ENCODE results near the gene TRABD2B. TPM values are rescaled to one million over a fixed set of nuclear protein-coding genes. Genes with fewer than 3 reads are reported as not detected.

Gene TRABD2B
- total and polyA plus RNA-seq, 2 experiments from 2014 or later: 1.6 to 2.0 TPM

GRCh38 chr1:47841356-47841755 lies 155.8 kb downstream of the TRABD2B start:
- Mint-ChIP-seq H3K4me1 (peaks cover 31% of the 10 kb centered on the region), H3K27ac (no peak overlapping the region), H3K4me3 (no peak overlapping the region), H3K9me3 (no peaks in the 10 kb centered on the region), H3K36me3 (ENCODE audit: low read depth) (no peaks in the 10 kb centered on the region), H3K27me3 (ENCODE audit: insufficient read depth, low read depth, poor library complexity) (peaks cover 14% of the 10 kb centered on the region)
- Histone ChIP-seq H2AFZ (no peak overlapping the region), H3K9me2 (ENCODE audit: insufficient read depth) (no peaks in the 10 kb centered on the region; the same call in 1 of the 2 replicates), H3K27me3 (ENCODE audit: insufficient read depth) (no peaks in the 10 kb centered on the region), H3K27ac (ENCODE audit: low read depth) (no peak overlapping the region), H3K36me3 (ENCODE audit: insufficient read depth) (no peaks in the 10 kb centered on the region), H4K20me1 (replicated peaks; ENCODE audit: insufficient read depth) (no peaks in the 10 kb centered on the region; the same call in 1 of the 2 replicates), H3F3A (replicated peaks; ENCODE audit: low read depth) (no peaks in the 10 kb centered on the region), H3K4me2 (no peak overlapping the region), H3K79me2 (replicated peaks; ENCODE audit: insufficient read depth) (no peaks in the 10 kb centered on the region), H3K4me3 (no peak overlapping the region), H3K4me1 (ENCODE audit: insufficient read depth) (peaks cover 20% of the 10 kb centered on the region)
- TF ChIP-seq ZNF462 (CRISPR knock-in tag; IDR thresholded peaks at IDR 0.05) (no peak), STAT1 (IDR thresholded peaks at IDR 0.05; ENCODE audit: unreplicated experiment) (no peak), NANOG (IDR thresholded peaks at IDR 0.05; ENCODE audit: borderline replicate concordance) (no peak), ZNF114 (CRISPR knock-in tag; IDR thresholded peaks at IDR 0.05) (no peak), EZH2phosphoT487 (IDR thresholded peaks at IDR 0.05; ENCODE audit: unreplicated experiment) (no peak), POLR2AphosphoS5 (IDR thresholded peaks at IDR 0.05; ENCODE audit: low read depth) (no peak), CREB1 (CRISPR knock-in tag; IDR thresholded peaks at IDR 0.05; ENCODE audit: low read depth) (no peak), JUNB (IDR thresholded peaks at IDR 0.05; ENCODE audit: unreplicated experiment) (no peak), EZH2 (IDR thresholded peaks at IDR 0.05; ENCODE audit: low read depth, unreplicated experiment) (no peak), ZNF331 (CRISPR knock-in tag; IDR thresholded peaks at IDR 0.05; ENCODE audit: low read depth) (no peak), ETS1 (IDR thresholded peaks at IDR 0.05) (no peak)
- TF ChIP-seq, protein P1, sequence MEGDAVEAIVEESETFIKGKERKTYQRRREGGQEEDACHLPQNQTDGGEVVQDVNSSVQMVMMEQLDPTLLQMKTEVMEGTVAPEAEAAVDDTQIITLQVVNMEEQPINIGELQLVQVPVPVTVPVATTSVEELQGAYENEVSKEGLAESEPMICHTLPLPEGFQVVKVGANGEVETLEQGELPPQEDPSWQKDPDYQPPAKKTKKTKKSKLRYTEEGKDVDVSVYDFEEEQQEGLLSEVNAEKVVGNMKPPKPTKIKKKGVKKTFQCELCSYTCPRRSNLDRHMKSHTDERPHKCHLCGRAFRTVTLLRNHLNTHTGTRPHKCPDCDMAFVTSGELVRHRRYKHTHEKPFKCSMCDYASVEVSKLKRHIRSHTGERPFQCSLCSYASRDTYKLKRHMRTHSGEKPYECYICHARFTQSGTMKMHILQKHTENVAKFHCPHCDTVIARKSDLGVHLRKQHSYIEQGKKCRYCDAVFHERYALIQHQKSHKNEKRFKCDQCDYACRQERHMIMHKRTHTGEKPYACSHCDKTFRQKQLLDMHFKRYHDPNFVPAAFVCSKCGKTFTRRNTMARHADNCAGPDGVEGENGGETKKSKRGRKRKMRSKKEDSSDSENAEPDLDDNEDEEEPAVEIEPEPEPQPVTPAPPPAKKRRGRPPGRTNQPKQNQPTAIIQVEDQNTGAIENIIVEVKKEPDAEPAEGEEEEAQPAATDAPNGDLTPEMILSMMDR (conservative IDR thresholded peaks at IDR 0.05; ENCODE audit: low read depth in 2 of 2): no peak
- TF ChIP-seq, protein P2, sequence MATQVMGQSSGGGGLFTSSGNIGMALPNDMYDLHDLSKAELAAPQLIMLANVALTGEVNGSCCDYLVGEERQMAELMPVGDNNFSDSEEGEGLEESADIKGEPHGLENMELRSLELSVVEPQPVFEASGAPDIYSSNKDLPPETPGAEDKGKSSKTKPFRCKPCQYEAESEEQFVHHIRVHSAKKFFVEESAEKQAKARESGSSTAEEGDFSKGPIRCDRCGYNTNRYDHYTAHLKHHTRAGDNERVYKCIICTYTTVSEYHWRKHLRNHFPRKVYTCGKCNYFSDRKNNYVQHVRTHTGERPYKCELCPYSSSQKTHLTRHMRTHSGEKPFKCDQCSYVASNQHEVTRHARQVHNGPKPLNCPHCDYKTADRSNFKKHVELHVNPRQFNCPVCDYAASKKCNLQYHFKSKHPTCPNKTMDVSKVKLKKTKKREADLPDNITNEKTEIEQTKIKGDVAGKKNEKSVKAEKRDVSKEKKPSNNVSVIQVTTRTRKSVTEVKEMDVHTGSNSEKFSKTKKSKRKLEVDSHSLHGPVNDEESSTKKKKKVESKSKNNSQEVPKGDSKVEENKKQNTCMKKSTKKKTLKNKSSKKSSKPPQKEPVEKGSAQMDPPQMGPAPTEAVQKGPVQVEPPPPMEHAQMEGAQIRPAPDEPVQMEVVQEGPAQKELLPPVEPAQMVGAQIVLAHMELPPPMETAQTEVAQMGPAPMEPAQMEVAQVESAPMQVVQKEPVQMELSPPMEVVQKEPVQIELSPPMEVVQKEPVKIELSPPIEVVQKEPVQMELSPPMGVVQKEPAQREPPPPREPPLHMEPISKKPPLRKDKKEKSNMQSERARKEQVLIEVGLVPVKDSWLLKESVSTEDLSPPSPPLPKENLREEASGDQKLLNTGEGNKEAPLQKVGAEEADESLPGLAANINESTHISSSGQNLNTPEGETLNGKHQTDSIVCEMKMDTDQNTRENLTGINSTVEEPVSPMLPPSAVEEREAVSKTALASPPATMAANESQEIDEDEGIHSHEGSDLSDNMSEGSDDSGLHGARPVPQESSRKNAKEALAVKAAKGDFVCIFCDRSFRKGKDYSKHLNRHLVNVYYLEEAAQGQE (IDR thresholded peaks at IDR 0.05; ENCODE audit: unreplicated experiment): no peak
- no peak for DNase-seq (ENCODE audit: low spot score)
- ATAC-seq: peak; percentile 12
